Measurements from ENCODE around the gene UVSSA. TPM values are rescaled to one million over a fixed set of nuclear protein-coding genes. Genes with fewer than 3 reads are reported as not detected.

Gene UVSSA
- total and polyA plus RNA-seq, 9 of the 15 experiments (the other 6 are each of a cell fraction or from before 2014, with no cell fraction given) = 0.21 to 14.6 (median 3.3) TPM

GRCh38 chr4:1351854-1352566, 5.0 kb downstream of the UVSSA start (continued):
- TF ChIP-seq REST (IDR thresholded peaks at IDR 0.05; ENCODE audit: borderline replicate concordance) (peak; percentile 67), REST (CRISPR knock-in tag; IDR thresholded peaks at IDR 0.05; ENCODE audit: low read depth) (no peak), TFAP4 (CRISPR knock-in tag; IDR thresholded peaks at IDR 0.05; ENCODE audit: borderline replicate concordance) (peak; percentile 43; the same call in 1 of the 2 replicates), SRF (CRISPR knock-in tag; IDR thresholded peaks at IDR 0.05) (no peak), STAG1 (CRISPR knock-in tag; IDR thresholded peaks at IDR 0.05; ENCODE audit: borderline replicate concordance) (peak; percentile 89; the same call in 1 of the 2 replicates), CBX3 (IDR thresholded peaks at IDR 0.05; ENCODE audit: borderline replicate concordance in 1 of 2, low read length in 2 of 2) (no peak), CTCF (IDR thresholded peaks at IDR 0.05 in 2 of 3, conservative IDR thresholded peaks at IDR 0.05 in 1 of 3; ENCODE audit: insufficient read depth in 2 of 3, low read depth in 1 of 3, low read length in 3 of 3) (peak; percentile 84 to 91 (median 90)), TARDBP (IDR thresholded peaks at IDR 0.05) (0 out of 2 replicates have a peak, but pooled peaks have one; percentile 16), CXXC5 (CRISPR knock-in tag; IDR thresholded peaks at IDR 0.05) (0 out of 2 replicates have a peak, but pooled peaks have one; percentile 21), MAZ (CRISPR knock-in tag; conservative IDR thresholded peaks at IDR 0.05 in 1 of 2, IDR thresholded peaks at IDR 0.05 in 1 of 2) (0 out of 4 replicates have a peak, but pooled peaks of 1 of the 2 experiments have one; percentile 33), RCOR1 (IDR thresholded peaks at IDR 0.05; ENCODE audit: borderline replicate concordance in 1 of 2, low read depth in 2 of 2, low read length in 2 of 2) (peak in 1 of 2 experiments; percentile 13; a peak in 1 of 4 replicates), ZBTB2 (IDR thresholded peaks at IDR 0.05) (0 out of 2 replicates have a peak, but pooled peaks have one; percentile 26), SMC3 (conservative IDR thresholded peaks at IDR 0.05; ENCODE audit: insufficient read depth, low read depth, low read length) (peak; percentile 91)

All from K562 (cell line).